ENCODE measurements around the gene TMEM120B. TPM values are rescaled to one million over a fixed set of nuclear protein-coding genes. Genes with fewer than 3 reads are reported as not detected.

The TMEM120B gene
- polyA plus RNA-seq, 1 donor from 2014 or later: 9.8 TPM

GRCh38 chr12:121748571-121749265 is 36.2 kb downstream of the TMEM120B start:
- H3K36me3 ChIP-seq (ENCODE audit: insufficient read depth, low read length): no peaks in the 10 kb centered on the region
- H3K27ac ChIP-seq (ENCODE audit: low read length): no peak overlapping the region
- H4K20me1 ChIP-seq (ENCODE audit: insufficient read depth): no peaks in the 10 kb centered on the region
- no peaks in the 10 kb centered on the region for H3F3A ChIP-seq (ENCODE audit: insufficient read depth, low read length, poor library complexity, severe bottlenecking)
- TF ChIP-seq MXI1 (conservative IDR thresholded peaks at IDR 0.05; ENCODE audit: poor library complexity, severe bottlenecking): no peak
- no peak for TF ChIP-seq EZH2 (IDR thresholded peaks at IDR 0.05; ENCODE audit: borderline replicate concordance, insufficient read depth, low read length, poor library complexity, severe bottlenecking)
- no peak for TF ChIP-seq EP300 (conservative IDR thresholded peaks at IDR 0.05; ENCODE audit: poor library complexity, severe bottlenecking)
- no peak for TF ChIP-seq SMC3 (conservative IDR thresholded peaks at IDR 0.05; ENCODE audit: poor library complexity)
- TF ChIP-seq, protein P1, sequence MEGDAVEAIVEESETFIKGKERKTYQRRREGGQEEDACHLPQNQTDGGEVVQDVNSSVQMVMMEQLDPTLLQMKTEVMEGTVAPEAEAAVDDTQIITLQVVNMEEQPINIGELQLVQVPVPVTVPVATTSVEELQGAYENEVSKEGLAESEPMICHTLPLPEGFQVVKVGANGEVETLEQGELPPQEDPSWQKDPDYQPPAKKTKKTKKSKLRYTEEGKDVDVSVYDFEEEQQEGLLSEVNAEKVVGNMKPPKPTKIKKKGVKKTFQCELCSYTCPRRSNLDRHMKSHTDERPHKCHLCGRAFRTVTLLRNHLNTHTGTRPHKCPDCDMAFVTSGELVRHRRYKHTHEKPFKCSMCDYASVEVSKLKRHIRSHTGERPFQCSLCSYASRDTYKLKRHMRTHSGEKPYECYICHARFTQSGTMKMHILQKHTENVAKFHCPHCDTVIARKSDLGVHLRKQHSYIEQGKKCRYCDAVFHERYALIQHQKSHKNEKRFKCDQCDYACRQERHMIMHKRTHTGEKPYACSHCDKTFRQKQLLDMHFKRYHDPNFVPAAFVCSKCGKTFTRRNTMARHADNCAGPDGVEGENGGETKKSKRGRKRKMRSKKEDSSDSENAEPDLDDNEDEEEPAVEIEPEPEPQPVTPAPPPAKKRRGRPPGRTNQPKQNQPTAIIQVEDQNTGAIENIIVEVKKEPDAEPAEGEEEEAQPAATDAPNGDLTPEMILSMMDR (IDR thresholded peaks at IDR 0.05; ENCODE audit: poor library complexity, severe bottlenecking): no peak
- TF ChIP-seq, protein P2, sequence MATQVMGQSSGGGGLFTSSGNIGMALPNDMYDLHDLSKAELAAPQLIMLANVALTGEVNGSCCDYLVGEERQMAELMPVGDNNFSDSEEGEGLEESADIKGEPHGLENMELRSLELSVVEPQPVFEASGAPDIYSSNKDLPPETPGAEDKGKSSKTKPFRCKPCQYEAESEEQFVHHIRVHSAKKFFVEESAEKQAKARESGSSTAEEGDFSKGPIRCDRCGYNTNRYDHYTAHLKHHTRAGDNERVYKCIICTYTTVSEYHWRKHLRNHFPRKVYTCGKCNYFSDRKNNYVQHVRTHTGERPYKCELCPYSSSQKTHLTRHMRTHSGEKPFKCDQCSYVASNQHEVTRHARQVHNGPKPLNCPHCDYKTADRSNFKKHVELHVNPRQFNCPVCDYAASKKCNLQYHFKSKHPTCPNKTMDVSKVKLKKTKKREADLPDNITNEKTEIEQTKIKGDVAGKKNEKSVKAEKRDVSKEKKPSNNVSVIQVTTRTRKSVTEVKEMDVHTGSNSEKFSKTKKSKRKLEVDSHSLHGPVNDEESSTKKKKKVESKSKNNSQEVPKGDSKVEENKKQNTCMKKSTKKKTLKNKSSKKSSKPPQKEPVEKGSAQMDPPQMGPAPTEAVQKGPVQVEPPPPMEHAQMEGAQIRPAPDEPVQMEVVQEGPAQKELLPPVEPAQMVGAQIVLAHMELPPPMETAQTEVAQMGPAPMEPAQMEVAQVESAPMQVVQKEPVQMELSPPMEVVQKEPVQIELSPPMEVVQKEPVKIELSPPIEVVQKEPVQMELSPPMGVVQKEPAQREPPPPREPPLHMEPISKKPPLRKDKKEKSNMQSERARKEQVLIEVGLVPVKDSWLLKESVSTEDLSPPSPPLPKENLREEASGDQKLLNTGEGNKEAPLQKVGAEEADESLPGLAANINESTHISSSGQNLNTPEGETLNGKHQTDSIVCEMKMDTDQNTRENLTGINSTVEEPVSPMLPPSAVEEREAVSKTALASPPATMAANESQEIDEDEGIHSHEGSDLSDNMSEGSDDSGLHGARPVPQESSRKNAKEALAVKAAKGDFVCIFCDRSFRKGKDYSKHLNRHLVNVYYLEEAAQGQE (IDR thresholded peaks at IDR 0.05; ENCODE audit: borderline replicate concordance): no peak
- TF ChIP-seq POLR2AphosphoS5 (IDR thresholded peaks at IDR 0.05): no peak
- TF ChIP-seq TAF1 (IDR thresholded peaks at IDR 0.05; ENCODE audit: low read depth): no peak
- H3K4me3 ChIP-seq (ENCODE audit: low read length): no peak overlapping the region
- H3K9me2 ChIP-seq (ENCODE audit: insufficient read depth, low read length): no peaks in the 10 kb centered on the region
- H3K27me3 ChIP-seq (ENCODE audit: insufficient read depth, low read depth, low read length): no peaks in the 10 kb centered on the region
- no peak overlapping the region for H3K4me2 ChIP-seq (ENCODE audit: low read length)
- no peaks in the 10 kb centered on the region for H3K79me2 ChIP-seq (replicated peaks; ENCODE audit: insufficient read depth, low read length)
- H3K9ac ChIP-seq (ENCODE audit: low read length): no peak overlapping the region
- no peaks in the 10 kb centered on the region for H3K9me3 ChIP-seq (ENCODE audit: low read length)
- H2AFZ ChIP-seq (ENCODE audit: low read depth, low read length): no peak overlapping the region

DNA sequence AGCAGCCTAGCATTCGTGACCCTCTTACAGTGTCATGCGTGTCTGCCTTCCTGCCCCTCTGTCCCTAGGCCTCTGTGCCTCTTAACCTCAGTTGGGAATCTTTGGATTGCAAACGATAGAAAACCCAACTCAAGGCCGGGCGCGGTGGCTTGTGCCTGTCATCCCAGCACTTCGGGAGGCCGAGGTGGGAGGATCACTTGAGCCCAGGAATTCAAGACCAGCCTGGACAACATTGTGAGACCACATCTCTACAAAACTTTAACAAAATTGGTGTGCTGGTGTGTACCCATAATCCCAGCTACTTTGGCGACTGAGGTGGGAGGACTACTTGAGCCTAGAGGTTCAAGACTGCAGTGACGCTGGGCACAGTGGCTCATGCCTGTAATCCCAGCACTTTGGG is 36.7 kb downstream of the TMEM120B start:
- Histone ChIP-seq H3F3A (ENCODE audit: insufficient read depth, low read length, poor library complexity, severe bottlenecking) (no peaks in the 10 kb centered on the region), H3K27me3 (ENCODE audit: insufficient read depth, low read depth, low read length) (no peaks in the 10 kb centered on the region), H3K9me2 (ENCODE audit: insufficient read depth, low read length) (no peaks in the 10 kb centered on the region), H3K36me3 (ENCODE audit: insufficient read depth, low read length) (no peaks in the 10 kb centered on the region), H3K79me2 (replicated peaks; ENCODE audit: insufficient read depth, low read length) (no peaks in the 10 kb centered on the region), H3K4me3 (ENCODE audit: low read length) (no peak overlapping the region), H2AFZ (ENCODE audit: low read depth, low read length) (no peak overlapping the region), H3K9me3 (ENCODE audit: low read length) (no peaks in the 10 kb centered on the region), H3K27ac (ENCODE audit: low read length) (no peak overlapping the region), H3K4me2 (ENCODE audit: low read length) (no peak overlapping the region), H4K20me1 (ENCODE audit: insufficient read depth) (no peaks in the 10 kb centered on the region), H3K9ac (ENCODE audit: low read length) (no peak overlapping the region)
- no peak for TF ChIP-seq EZH2 (IDR thresholded peaks at IDR 0.05; ENCODE audit: borderline replicate concordance, insufficient read depth, low read length, poor library complexity, severe bottlenecking)
- no peak for TF ChIP-seq POLR2AphosphoS5 (IDR thresholded peaks at IDR 0.05)
- no peak for TF ChIP-seq SMC3 (conservative IDR thresholded peaks at IDR 0.05; ENCODE audit: poor library complexity)
